Spleen (tissue), 11 donors: ENCODE data around the gene MTA1. TPM values are rescaled to one million over a fixed set of nuclear protein-coding genes. Genes with fewer than 3 reads are reported as not detected.

Experiments used
- DNase-seq: peaks from one replicate; pipeline ENCODE4 v3.0.0-alpha.2; 2020
- H3K27ac ChIP-seq, 8 donors: fragments of 200-600 bp; sonication (generic) in 7 of 8; 1 replicate in 4 of 8; 2 replicates in 4 of 8; pipeline versions ENCODE4 v1.5.0 to v1.8.0; 2016 to 2021; ENCODE audit warnings: inconsistent platforms in 4 of 8, mild to moderate bottlenecking in 4 of 8, moderate library complexity in 1 of 8
- H3K27me3 ChIP-seq, 7 donors: fragments of 200-600 bp; sonication (generic) in 6 of 7; replicated peaks in 1 of 7; 1 replicate in 4 of 7; 2 replicates in 3 of 7; pipeline versions ENCODE4 v1.5.0 to v1.8.0; 2016 to 2021; ENCODE audit warnings: inconsistent platforms in 3 of 7, mild to moderate bottlenecking in 1 of 7
- H3K36me3 ChIP-seq, 6 donors: fragments of 200-600 bp; sonication (generic) in 5 of 6; 1 replicate in 4 of 6; 2 replicates in 2 of 6; pipeline versions ENCODE4 v1.5.0 to v1.8.0; 2016 to 2021; ENCODE audit warnings: inconsistent platforms in 2 of 6
- H3K4me1 ChIP-seq, 6 donors: fragments of 200-600 bp; sonication (generic) in 5 of 6; 1 replicate in 3 of 6; 2 replicates in 3 of 6; pipeline versions ENCODE4 v1.5.0 to v1.8.0; 2016 to 2021; ENCODE audit warnings: inconsistent platforms in 3 of 6
- H3K4me3 ChIP-seq, 8 donors: fragments of 200-600 bp; sonication (generic) in 7 of 8; 1 replicate in 4 of 8; 2 replicates in 4 of 8; pipeline versions ENCODE4 v1.5.0 to v1.8.0; 2016 to 2021; ENCODE audit warnings: inconsistent platforms in 4 of 8, mild to moderate bottlenecking in 4 of 8, moderate library complexity in 2 of 8
- H3K9me3 ChIP-seq, 8 donors: fragments of 200-600 bp; sonication (generic) in 7 of 8; 1 replicate in 4 of 8; 2 replicates in 4 of 8; pipeline versions ENCODE4 v1.5.0 to v1.8.0; 2016 to 2021; ENCODE audit warnings: inconsistent platforms in 4 of 8
- POLR2A ChIP-seq, 3 donors: fragments of 450-650 bp; IDR thresholded peaks; one replicate each; pipeline ENCODE4 v1.5.1; 2017; ENCODE audit warnings: antibody characterized with exemption in 3 of 3, mild to moderate bottlenecking in 1 of 3
- POLR2AphosphoS5 ChIP-seq, 3 donors: sonication (generic); formaldehyde crosslinking; IDR thresholded peaks; one replicate each; pipeline ENCODE4 v1.5.1; 2017; ENCODE audit warnings: antibody characterized with exemption in 3 of 3
- WGBS, 5 donors: extraction: QIAGEN DNeasy Blood & Tissue Kit in 3 of 5; methylation state at CpG; one replicate each; pipeline versions ENCODE4 v1.1.5 to v1.1.7; 2013 to 2018; 5-methylcytosine and 5-hydroxymethylcytosine counted together
- intact Hi-C: fragments of 100-400 bp; cut with DNase I; formaldehyde crosslinking; loops from one replicate; pipeline ENCODE4 v1.15.0; 2023; ENCODE audit warnings: low total_unique reads
- polyA plus RNA-seq, 3 donors: library from polyadenylated mRNA; stranded (reverse); fragments of 200-250 nt; gene quantifications; one replicate each; pipeline ENCODE4 v1.2.1, GENCODE V29; 2013
- total RNA-seq, 7 donors: library from RNA; depleted of rRNA in 3 of 7; stranded (reverse); fragments of >200 nt in 3 of 7; fragmentation: NEBNext Ultra II Directional in 4 of 7; extraction: Animal tissue kit (Norgen Biotek cat#: 25700) in 4 of 7; gene quantifications; one replicate each; pipeline versions ENCODE4 v1.1.0 to v1.2.1, GENCODE V29; 2016 to 2021
- TF ChIP-seq, protein P1 (sequence below), 11 experiments: fragments of 200-600 bp in 7 of 11; fragments of 450-650 bp in 4 of 11; sonication (generic) in 4 of 11; IDR thresholded peaks in 8 of 11; conservative IDR thresholded peaks in 3 of 11; 1 replicate in 7 of 11; 2 replicates in 4 of 11; pipeline versions ENCODE4 v1.4.0 to v1.8.0; 2016 to 2021; ENCODE audit warnings: antibody characterized with exemption in 11 of 11, inconsistent platforms in 4 of 11, mild to moderate bottlenecking in 1 of 11
- donor health status: healthy with polysubstance abuse.
- donor health status: DM: no; HTN: no; CAD: no; lungs with moderate emphysema.
- donor health status: DM: no; HTN: no; CAD: no.
- donor health status: Bipolar disorder and iron deficiency.
- donor health status: healthy.
- donor health status: DM: no; HTN: no; CAD: no.
- donor health status: DM: yes; HTN: yes; CAD: no.

Gene MTA1
- total and polyA plus RNA-seq, 10 donors, result 33.0 to 128 (median 78.2) TPM

- Histone ChIP-seq H3K27ac (no peak overlapping the region), H3K4me1 (peaks cover 4 to 19% (median 12%) of the 10 kb centered on the region in 6 donors), H3K36me3 (peaks cover 0 to 85% (median 55%) of the 10 kb centered on the region in 6 donors), H3K27me3 (no peaks in the 10 kb centered on the region), H3K9me3 (no peaks in the 10 kb centered on the region), H3K4me3 (no peak overlapping the region)
- TF ChIP-seq POLR2A (IDR thresholded peaks at IDR 0.05), result no peak
- no peak for TF ChIP-seq POLR2AphosphoS5 (IDR thresholded peaks at IDR 0.05)
- TF ChIP-seq, protein P1, sequence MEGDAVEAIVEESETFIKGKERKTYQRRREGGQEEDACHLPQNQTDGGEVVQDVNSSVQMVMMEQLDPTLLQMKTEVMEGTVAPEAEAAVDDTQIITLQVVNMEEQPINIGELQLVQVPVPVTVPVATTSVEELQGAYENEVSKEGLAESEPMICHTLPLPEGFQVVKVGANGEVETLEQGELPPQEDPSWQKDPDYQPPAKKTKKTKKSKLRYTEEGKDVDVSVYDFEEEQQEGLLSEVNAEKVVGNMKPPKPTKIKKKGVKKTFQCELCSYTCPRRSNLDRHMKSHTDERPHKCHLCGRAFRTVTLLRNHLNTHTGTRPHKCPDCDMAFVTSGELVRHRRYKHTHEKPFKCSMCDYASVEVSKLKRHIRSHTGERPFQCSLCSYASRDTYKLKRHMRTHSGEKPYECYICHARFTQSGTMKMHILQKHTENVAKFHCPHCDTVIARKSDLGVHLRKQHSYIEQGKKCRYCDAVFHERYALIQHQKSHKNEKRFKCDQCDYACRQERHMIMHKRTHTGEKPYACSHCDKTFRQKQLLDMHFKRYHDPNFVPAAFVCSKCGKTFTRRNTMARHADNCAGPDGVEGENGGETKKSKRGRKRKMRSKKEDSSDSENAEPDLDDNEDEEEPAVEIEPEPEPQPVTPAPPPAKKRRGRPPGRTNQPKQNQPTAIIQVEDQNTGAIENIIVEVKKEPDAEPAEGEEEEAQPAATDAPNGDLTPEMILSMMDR (IDR thresholded peaks at IDR 0.05 in 8 of 11, conservative IDR thresholded peaks at IDR 0.05 in 3 of 11), result no peak
- intact Hi-C loops, result no loop called here
- no peak for DNase-seq
- WGBS, 5 donors, result 93 to 95% (median 93%) methylated on average over 22 to 29 of the region's 29 CpGs
Observed at GRCh38 chr14:105450864-105451720, 31.5 kb downstream of the MTA1 start.

- 88 to 91% (median 90%) methylated on average over 11 to 14 of the region's 14 CpGs for WGBS, 5 donors
- no peak overlapping the region for H3K27ac ChIP-seq
- H3K4me1 ChIP-seq, result peaks cover 4 to 18% (median 12%) of the 10 kb centered on the region in 6 donors
- intact Hi-C loops, result no loop called here
- no peak overlapping the region for H3K4me3 ChIP-seq
- TF ChIP-seq POLR2AphosphoS5 (IDR thresholded peaks at IDR 0.05) (peak in 1 of 3 donors; percentile 43), POLR2A (IDR thresholded peaks at IDR 0.05) (no peak)
- TF ChIP-seq, protein P1 (IDR thresholded peaks at IDR 0.05 in 8 of 11, conservative IDR thresholded peaks at IDR 0.05 in 3 of 11), result no peak
- H3K9me3 ChIP-seq, result no peaks in the 10 kb centered on the region
- H3K27me3 ChIP-seq, result no peaks in the 10 kb centered on the region
- DNase-seq, result no peak
- peaks cover 0 to 88% (median 72%) of the 10 kb centered on the region in 6 donors for H3K36me3 ChIP-seq
Observed at GRCh38 chr14:105452963-105453362, 33.3 kb downstream of the MTA1 start.

- H3K36me3 ChIP-seq, result peaks cover 0 to 96% (median 76%) of the 10 kb centered on the region in 6 donors
- H3K27ac ChIP-seq, result no peak overlapping the region
- intact Hi-C loops, result no loop called here
- TF ChIP-seq POLR2AphosphoS5 (IDR thresholded peaks at IDR 0.05) (no peak), POLR2A (IDR thresholded peaks at IDR 0.05) (no peak)
- TF ChIP-seq, protein P1 (IDR thresholded peaks at IDR 0.05 in 8 of 11, conservative IDR thresholded peaks at IDR 0.05 in 3 of 11), result no peak
- no peaks in the 10 kb centered on the region for H3K9me3 ChIP-seq
- no peak for DNase-seq
- H3K4me3 ChIP-seq, result no peak overlapping the region
- H3K27me3 ChIP-seq, result no peaks in the 10 kb centered on the region
- H3K4me1 ChIP-seq, result peaks cover 1 to 9% (median 5%) of the 10 kb centered on the region in 6 donors
- WGBS, 5 donors, result 87 to 93% (median 88%) methylated on average over 14 of the region's 14 CpGs
Observed at GRCh38 chr14:105453847-105454246, 34.2 kb downstream of the MTA1 start.

GRCh38 chr14:105455086-105455640 is 35.5 kb downstream of the MTA1 start:
- 89 to 96% (median 92%) methylated on average over 21 to 22 of the region's 22 CpGs for WGBS, 5 donors
- intact Hi-C loops, result no loop called here
- DNase-seq, result no peak
- H3K27ac ChIP-seq, result no peak overlapping the region
- H3K27me3 ChIP-seq, result no peaks in the 10 kb centered on the region
- TF ChIP-seq POLR2A (IDR thresholded peaks at IDR 0.05) (no peak), POLR2AphosphoS5 (IDR thresholded peaks at IDR 0.05) (no peak)
- TF ChIP-seq, protein P1 (IDR thresholded peaks at IDR 0.05 in 8 of 11, conservative IDR thresholded peaks at IDR 0.05 in 3 of 11), result no peak
- H3K4me1 ChIP-seq, result no peaks in the 10 kb centered on the region
- no peaks in the 10 kb centered on the region for H3K9me3 ChIP-seq
- H3K4me3 ChIP-seq, result no peak overlapping the region
- peaks cover 0 to 87% (median 70%) of the 10 kb centered on the region in 6 donors for H3K36me3 ChIP-seq
